Chondrocyte (in vitro differentiated cells): ENCODE results near the gene PLIN5. TPM values are rescaled to one million over a fixed set of nuclear protein-coding genes. Genes with fewer than 3 reads are reported as not detected.

Experiments used
- DNase-seq: peaks from one replicate; pipeline ENCODE4 v3.0.0; 2021; ENCODE audit warnings: mixed read lengths, low spot score
- H3K27ac Mint-ChIP-seq: one replicate; pipeline ENCODE4 v1.8.0; 2021; ENCODE audit warnings: mild to moderate bottlenecking, moderate library complexity, mixed read lengths; ENCODE audit not compliant: unreplicated experiment
- H3K27me3 Mint-ChIP-seq: 2 replicates; pipeline ENCODE4 v1.8.0; 2021; ENCODE audit warnings: low read depth, mixed read lengths
- H3K36me3 Mint-ChIP-seq: 2 replicates; pipeline ENCODE4 v1.8.0; 2021; ENCODE audit warnings: low read depth, mixed read lengths
- H3K4me1 Mint-ChIP-seq: 2 replicates; pipeline ENCODE4 v1.8.0; 2021; ENCODE audit warnings: low read depth, mild to moderate bottlenecking, mixed read lengths
- H3K4me3 Mint-ChIP-seq: one replicate; pipeline ENCODE4 v1.8.0; 2021; ENCODE audit warnings: mild to moderate bottlenecking, moderate library complexity, mixed read lengths; ENCODE audit not compliant: unreplicated experiment
- H3K9me3 Mint-ChIP-seq: 2 replicates; pipeline ENCODE4 v1.8.0; 2021; ENCODE audit warnings: low read depth, mixed read lengths
- total RNA-seq: library from RNA; stranded (reverse); gene quantifications from 3 replicates; pipeline ENCODE4 v1.2.1, GENCODE V29; 2021
- TF ChIP-seq, protein P1 (sequence below): fragments of 200-600 bp; sonication (generic); IDR thresholded peaks from 2 replicates; pipeline ENCODE4 v1.5.0; 2021; ENCODE audit warnings: antibody characterized with exemption, mild to moderate bottlenecking, moderate library complexity

The PLIN5 gene
- total RNA-seq, 1 donor from 2014 or later, result not detected

GRCh38 chr19:4499318-4499717 is 35.7 kb downstream of the PLIN5 start:
- no peaks in the 10 kb centered on the region for H3K4me1 Mint-ChIP-seq
- DNase-seq, result no peak
- H3K36me3 Mint-ChIP-seq, result peaks cover 10% of the 10 kb centered on the region
- H3K27me3 Mint-ChIP-seq, result no peaks in the 10 kb centered on the region
- H3K27ac Mint-ChIP-seq, result no peak overlapping the region
- no peak overlapping the region for H3K4me3 Mint-ChIP-seq
- no peaks in the 10 kb centered on the region for H3K9me3 Mint-ChIP-seq
- TF ChIP-seq, protein P1, sequence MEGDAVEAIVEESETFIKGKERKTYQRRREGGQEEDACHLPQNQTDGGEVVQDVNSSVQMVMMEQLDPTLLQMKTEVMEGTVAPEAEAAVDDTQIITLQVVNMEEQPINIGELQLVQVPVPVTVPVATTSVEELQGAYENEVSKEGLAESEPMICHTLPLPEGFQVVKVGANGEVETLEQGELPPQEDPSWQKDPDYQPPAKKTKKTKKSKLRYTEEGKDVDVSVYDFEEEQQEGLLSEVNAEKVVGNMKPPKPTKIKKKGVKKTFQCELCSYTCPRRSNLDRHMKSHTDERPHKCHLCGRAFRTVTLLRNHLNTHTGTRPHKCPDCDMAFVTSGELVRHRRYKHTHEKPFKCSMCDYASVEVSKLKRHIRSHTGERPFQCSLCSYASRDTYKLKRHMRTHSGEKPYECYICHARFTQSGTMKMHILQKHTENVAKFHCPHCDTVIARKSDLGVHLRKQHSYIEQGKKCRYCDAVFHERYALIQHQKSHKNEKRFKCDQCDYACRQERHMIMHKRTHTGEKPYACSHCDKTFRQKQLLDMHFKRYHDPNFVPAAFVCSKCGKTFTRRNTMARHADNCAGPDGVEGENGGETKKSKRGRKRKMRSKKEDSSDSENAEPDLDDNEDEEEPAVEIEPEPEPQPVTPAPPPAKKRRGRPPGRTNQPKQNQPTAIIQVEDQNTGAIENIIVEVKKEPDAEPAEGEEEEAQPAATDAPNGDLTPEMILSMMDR, result no peak

GRCh38 chr19:4498694-4499093 is 36.3 kb downstream of the PLIN5 start:
- Mint-ChIP-seq H3K27me3 (no peaks in the 10 kb centered on the region), H3K4me1 (no peaks in the 10 kb centered on the region), H3K36me3 (peaks cover 10% of the 10 kb centered on the region), H3K27ac (no peak overlapping the region), H3K4me3 (no peak overlapping the region), H3K9me3 (no peaks in the 10 kb centered on the region)
- DNase-seq, result no peak
- TF ChIP-seq, protein P1, result no peak

DNA sequence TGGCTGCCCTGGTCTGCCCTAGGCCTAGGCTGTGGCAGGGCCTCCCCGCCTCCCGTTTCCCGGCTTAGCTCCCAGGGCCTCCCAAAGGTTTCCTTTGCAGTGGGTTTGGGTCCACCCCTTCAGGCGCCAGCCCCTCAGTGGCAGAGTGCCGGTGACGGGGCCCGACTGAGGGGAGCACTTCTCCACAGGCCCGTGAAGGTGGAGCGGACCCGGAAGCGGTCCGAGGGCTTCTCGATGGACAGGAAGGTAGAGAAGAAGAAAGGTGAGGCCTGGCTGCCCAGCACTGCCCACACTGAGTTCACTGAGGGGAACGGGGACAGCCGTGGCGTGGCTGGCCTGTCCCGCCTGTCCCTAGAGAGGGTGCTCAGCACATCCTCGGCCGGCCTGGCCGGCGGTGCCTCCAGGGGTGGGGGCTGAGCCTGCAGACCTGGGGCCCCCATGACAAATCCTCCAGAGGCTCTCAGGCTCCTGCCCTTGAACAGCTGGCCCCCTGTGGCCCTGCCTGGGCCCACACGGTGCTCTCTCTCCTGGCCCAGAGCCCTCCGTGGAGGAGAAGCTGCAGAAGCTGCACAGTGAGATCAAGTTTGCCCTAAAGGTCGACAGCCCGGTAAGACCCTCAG is 37.1 kb downstream of the PLIN5 start:
- TF ChIP-seq, protein P1, result no peak
- DNase-seq, result no peak
- no peaks in the 10 kb centered on the region for H3K4me1 Mint-ChIP-seq
- H3K9me3 Mint-ChIP-seq, result no peaks in the 10 kb centered on the region
- no peaks in the 10 kb centered on the region for H3K27me3 Mint-ChIP-seq
- no peak overlapping the region for H3K4me3 Mint-ChIP-seq
- no peak overlapping the region for H3K27ac Mint-ChIP-seq
- H3K36me3 Mint-ChIP-seq, result peaks cover 10% of the 10 kb centered on the region

DNA sequence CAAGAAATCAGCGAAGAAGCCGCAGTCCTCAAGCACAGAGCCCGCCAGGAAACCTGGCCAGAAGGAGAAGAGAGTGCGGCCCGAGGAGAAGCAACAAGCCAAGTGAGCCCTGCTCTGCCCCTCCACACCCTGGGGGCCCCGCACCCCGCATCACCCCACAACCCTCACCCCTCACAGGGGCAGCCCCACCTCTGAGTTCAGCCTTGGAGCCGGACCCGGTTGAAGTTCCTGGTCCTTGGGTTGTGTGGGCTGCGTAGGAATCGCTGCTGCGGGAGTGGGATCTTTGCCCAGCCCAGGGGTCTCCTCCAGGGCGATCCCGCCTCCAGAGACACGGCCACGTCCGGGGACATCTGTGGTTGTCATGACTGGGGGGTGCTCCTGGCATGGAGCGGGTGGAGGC is 38.7 kb downstream of the PLIN5 start:
- H3K9me3 Mint-ChIP-seq, result no peaks in the 10 kb centered on the region
- H3K27ac Mint-ChIP-seq, result no peak overlapping the region
- no peak for DNase-seq
- H3K27me3 Mint-ChIP-seq, result no peaks in the 10 kb centered on the region
- peaks cover 10% of the 10 kb centered on the region for H3K36me3 Mint-ChIP-seq
- no peak overlapping the region for H3K4me3 Mint-ChIP-seq
- TF ChIP-seq, protein P1, result no peak
- H3K4me1 Mint-ChIP-seq, result no peaks in the 10 kb centered on the region

- no peak for DNase-seq
- Mint-ChIP-seq H3K36me3 (peaks cover 9% of the 10 kb centered on the region), H3K9me3 (no peaks in the 10 kb centered on the region), H3K27me3 (no peaks in the 10 kb centered on the region), H3K4me1 (no peaks in the 10 kb centered on the region), H3K27ac (no peak overlapping the region), H3K4me3 (no peak overlapping the region)
- TF ChIP-seq, protein P1, result peak; percentile 18
Observed at GRCh38 chr19:4495471-4495870, 39.6 kb downstream of the PLIN5 start.
